H1 (cell line): ENCODE results near the gene POGK. TPM values are rescaled to one million over a fixed set of nuclear protein-coding genes. Genes with fewer than 3 reads are reported as not detected.

Source experiments
- CTCF ChIA-PET: fragments of 300-600 bp; sonication (Branson Sonifier 250); formaldehyde crosslinking; loops from one replicate; lab custom pipeline; 2021; ENCODE audit not compliant: partially characterized antibody; lab: Charles Lee
- POLR2A ChIA-PET: fragments of 300-600 bp; sonication (Branson Sonifier 250); formaldehyde crosslinking; loops from one replicate; lab custom pipeline; 2021; ENCODE audit warnings: inconsistent platforms; ENCODE audit not compliant: partially characterized antibody; lab: Charles Lee
- DNase-seq, 2 experiments: peaks; one replicate each; pipeline versions ENCODE4 v3.0.0 to v3.0.0-alpha.2; 2010 to 2022; ENCODE audit warnings: low spot score in 2 of 2, low read depth in 1 of 2, mixed read lengths in 1 of 2
- FAIRE-seq: peaks from 2 replicates; lab custom pipeline; 2011; peaks lifted over from hg19 to GRCh38; lab: Jason Lieb, UNC
- H2AFZ ChIP-seq: 2 replicates; pipeline ENCODE4 v1.8.1; 2012; ENCODE audit warnings: low read length, inconsistent platforms
- H2AK5ac ChIP-seq: 2 replicates; pipeline ENCODE4 v1.6.1; 2013; ENCODE audit warnings: low read depth, low read length
- H2BK120ac ChIP-seq: replicated peaks from 2 replicates; pipeline ENCODE3; 2013; ENCODE audit warnings: low read depth, low read length, inconsistent platforms
- H2BK12ac ChIP-seq: 2 replicates; pipeline ENCODE4 v1.6.1; 2013; ENCODE audit warnings: low read depth, low read length
- H2BK15ac ChIP-seq: 2 replicates; pipeline ENCODE4 v1.6.1; 2013; ENCODE audit warnings: low read length
- H2BK20ac ChIP-seq: 2 replicates; pipeline ENCODE4 v1.6.1; 2013; ENCODE audit warnings: low read length
- H2BK5ac ChIP-seq: 2 replicates; pipeline ENCODE4 v1.6.1; 2013; ENCODE audit warnings: low read depth, low read length
- H3K14ac ChIP-seq: 2 replicates; pipeline ENCODE4 v1.6.1; 2013; ENCODE audit warnings: inconsistent platforms; ENCODE audit not compliant: insufficient read length
- H3K18ac ChIP-seq: 2 replicates; pipeline ENCODE4 v1.6.1; 2013; ENCODE audit warnings: low read length; ENCODE audit errors: extremely low read depth
- H3K23ac ChIP-seq: 2 replicates; pipeline ENCODE4 v1.6.1; 2013; ENCODE audit warnings: inconsistent platforms; ENCODE audit not compliant: insufficient read length
- H3K23me2 ChIP-seq: 2 replicates; pipeline ENCODE4 v1.6.1; 2013; ENCODE audit warnings: low read depth, low read length
- H3K27ac ChIP-seq: 2 replicates; pipeline ENCODE4 v1.6.1; 2011; ENCODE audit warnings: low read depth, low read length, inconsistent platforms
- H3K27me3 ChIP-seq, 4 experiments: replicated peaks in 1 of 4; 1 replicate in 1 of 4; 2 replicates in 3 of 4; pipeline versions ENCODE4 v1.6.1 to v1.8.1; 2011 to 2013; ENCODE audit warnings: low read length in 3 of 4, mild to moderate bottlenecking in 3 of 4, inconsistent platforms in 2 of 4, mixed read lengths in 2 of 4, moderate library complexity in 1 of 4; ENCODE audit not compliant: control insufficient read depth in 3 of 4, insufficient read depth in 3 of 4; ENCODE audit errors: extremely low read depth in 1 of 4
- H3K36me3 ChIP-seq, 4 experiments: 2 replicates each; pipeline versions ENCODE4 v1.6.1 to v1.8.1; 2011 to 2013; ENCODE audit warnings: mild to moderate bottlenecking in 4 of 4, low read length in 3 of 4, moderate library complexity in 2 of 4, control low read depth in 1 of 4, inconsistent platforms in 1 of 4; ENCODE audit not compliant: insufficient read depth in 4 of 4, control insufficient read depth in 2 of 4
- H3K4ac ChIP-seq: replicated peaks from 2 replicates; pipeline ENCODE3; 2013; ENCODE audit warnings: low read length, low read depth, mixed read lengths, inconsistent platforms; ENCODE audit not compliant: insufficient read length
- H3K4me1 ChIP-seq, 4 experiments: replicated peaks in 1 of 4; 1 replicate in 1 of 4; 2 replicates in 3 of 4; pipeline versions ENCODE4 v1.6.1 to v1.8.1; 2011 to 2013; ENCODE audit warnings: low read length in 3 of 4, inconsistent platforms in 2 of 4, mixed read lengths in 1 of 4; ENCODE audit not compliant: insufficient read depth in 4 of 4, control insufficient read depth in 3 of 4
- H3K4me2 ChIP-seq, 2 experiments: 2 replicates each; pipeline versions ENCODE4 v1.6.1 to v1.8.1; 2011 to 2013; ENCODE audit warnings: low read depth in 2 of 2, low read length in 2 of 2, control low read depth in 1 of 2, inconsistent platforms in 1 of 2, mild to moderate bottlenecking in 1 of 2; ENCODE audit not compliant: insufficient read depth in 1 of 2
- H3K4me3 ChIP-seq, 4 experiments: fragments of 200-600, 300-600 bp in 1 of 4; sonication (generic), shearing (Covaris generic), sonication (Bioruptor Twin) in 1 of 4; 2 replicates each; pipeline versions ENCODE4 v1.5.1 to v1.8.1; 2011 to 2016; ENCODE audit warnings: low read length in 4 of 4, low read depth in 3 of 4, control low read depth in 2 of 4, inconsistent platforms in 2 of 4, mild to moderate bottlenecking in 2 of 4, mixed read lengths in 1 of 4, moderate library complexity in 1 of 4; ENCODE audit not compliant: insufficient read depth in 2 of 4; ENCODE audit errors: extremely low read depth in 1 of 4
- H3K56ac ChIP-seq: replicated peaks from 2 replicates; pipeline ENCODE3; 2013; ENCODE audit warnings: low read depth, mild to moderate bottlenecking, mixed read lengths, low read length, inconsistent platforms; ENCODE audit not compliant: insufficient read length
- H3K79me1 ChIP-seq: 2 replicates; pipeline ENCODE4 v1.6.1; 2013; ENCODE audit warnings: low read depth, low read length, control low read depth
- H3K79me2 ChIP-seq, 2 experiments: 2 replicates each; pipeline versions ENCODE4 v1.6.1 to v1.8.1; 2012 to 2013; ENCODE audit warnings: low read length in 2 of 2, mild to moderate bottlenecking in 2 of 2, inconsistent platforms in 1 of 2; ENCODE audit not compliant: insufficient read depth in 2 of 2, control insufficient read depth in 1 of 2
- H3K9ac ChIP-seq, 4 experiments: replicated peaks in 1 of 4; 1 replicate in 1 of 4; 2 replicates in 3 of 4; pipeline versions ENCODE4 v1.6.1 to v1.8.1; 2011 to 2013; ENCODE audit warnings: low read depth in 3 of 4, low read length in 3 of 4, control low read depth in 2 of 4, mild to moderate bottlenecking in 2 of 4, moderate library complexity in 2 of 4, inconsistent platforms in 1 of 4; ENCODE audit errors: extremely low read depth in 1 of 4
- H3K9me3 ChIP-seq, 2 experiments: 2 replicates each; pipeline versions ENCODE4 v1.6.1 to v1.8.1; 2012 to 2013; ENCODE audit warnings: mild to moderate bottlenecking in 2 of 2, moderate library complexity in 2 of 2, control low read depth in 1 of 2, inconsistent platforms in 1 of 2, low read depth in 1 of 2, low read length in 1 of 2, mixed read lengths in 1 of 2; ENCODE audit not compliant: insufficient read depth in 2 of 2
- H4K20me1 ChIP-seq, 2 experiments: replicated peaks in 1 of 2; 2 replicates each; pipeline versions ENCODE3 to v1.8.1; 2011 to 2013; ENCODE audit warnings: inconsistent platforms in 2 of 2, low read length in 2 of 2, mild to moderate bottlenecking in 1 of 2; ENCODE audit not compliant: insufficient read depth in 2 of 2, control insufficient read depth in 1 of 2
- H4K5ac ChIP-seq: 2 replicates; pipeline ENCODE4 v1.6.1; 2013; ENCODE audit warnings: low read length, low read depth, mixed read lengths, inconsistent platforms; ENCODE audit not compliant: insufficient read length
- H4K8ac ChIP-seq: 2 replicates; pipeline ENCODE4 v1.8.0; 2013; ENCODE audit warnings: mild to moderate bottlenecking, moderate library complexity, low read length, inconsistent platforms; ENCODE audit not compliant: insufficient read depth; ENCODE audit errors: extremely low read depth
- H4K91ac ChIP-seq: replicated peaks from 2 replicates; pipeline ENCODE3; 2013; ENCODE audit warnings: low read length, mixed read lengths, inconsistent platforms; ENCODE audit not compliant: insufficient read length
- CBX5 ChIP-seq: fragments of 300-800, 300-1000 bp; sonication (generic); IDR thresholded peaks from 2 replicates; pipeline ENCODE4 v1.7.1; 2016; ENCODE audit warnings: antibody characterized with exemption, low read length, low read depth
- CREB1 ChIP-seq: IDR thresholded peaks from 2 replicates; pipeline ENCODE4 v1.6.1; 2012; ENCODE audit warnings: inconsistent platforms
- CTBP2 ChIP-seq: IDR thresholded peaks from 2 replicates; pipeline ENCODE4 v1.7.0; 2011; ENCODE audit warnings: borderline replicate concordance, mild to moderate bottlenecking, moderate library complexity, mixed read lengths, low read length; ENCODE audit not compliant: insufficient read depth, insufficient read length
- CTCF ChIP-seq, 3 experiments: IDR thresholded peaks; 1 replicate in 2 of 3; 2 replicates in 1 of 3; pipeline versions ENCODE4 v1.5.1 to v1.6.1; 2011; ENCODE audit warnings: low read length in 3 of 3, mild to moderate bottlenecking in 3 of 3, inconsistent platforms in 2 of 3, low read depth in 1 of 3, moderate library complexity in 1 of 3; ENCODE audit not compliant: insufficient read depth in 1 of 3; ENCODE audit errors: control extremely low read depth in 1 of 3
- EGR1 ChIP-seq: IDR thresholded peaks from 2 replicates; pipeline ENCODE4 v1.6.1; 2011; ENCODE audit warnings: low read depth, low read length, borderline replicate concordance
- HDAC6 ChIP-seq: IDR thresholded peaks from one replicate; pipeline ENCODE4 v1.7.1; 2012; ENCODE audit warnings: low read depth, mild to moderate bottlenecking, inconsistent platforms, low read length, moderate library complexity
- KDM4A ChIP-seq: IDR thresholded peaks from one replicate; pipeline ENCODE4 v1.7.1; 2012; ENCODE audit warnings: low read depth, mild to moderate bottlenecking, moderate library complexity, low read length, inconsistent platforms; ENCODE audit not compliant: severe bottlenecking
- POLR2AphosphoS5 ChIP-seq: IDR thresholded peaks from 2 replicates; pipeline ENCODE4 v1.6.1; 2011; ENCODE audit warnings: low read depth, low read length
- RBBP5 ChIP-seq: IDR thresholded peaks from 2 replicates; pipeline ENCODE4 v1.7.1; 2012; ENCODE audit warnings: low read depth, mild to moderate bottlenecking, inconsistent platforms, low read length, moderate library complexity, borderline replicate concordance
- SP4 ChIP-seq: IDR thresholded peaks from 2 replicates; pipeline ENCODE4 v1.6.1; 2012; ENCODE audit warnings: low read length, inconsistent platforms
- SUZ12 ChIP-seq: fragments of 200-600 bp; sonication (generic); IDR thresholded peaks from 2 replicates; pipeline ENCODE4 v1.6.1; 2012; ENCODE audit warnings: mild to moderate bottlenecking, inconsistent platforms, low read length, moderate library complexity, mixed read lengths
- TEAD4 ChIP-seq: IDR thresholded peaks from 2 replicates; pipeline ENCODE4 v1.6.1; 2012; ENCODE audit warnings: low read depth, low read length, inconsistent platforms, mixed read lengths
- WGBS, 2 experiments: shearing (Covaris generic) in 1 of 2; methylation state at CpG; one replicate each; pipeline versions ENCODE4 v1.1.6 to v1.1.7; 2013 to 2015; ENCODE audit warnings: low lambda C conversion rate in 2 of 2, mixed read lengths in 2 of 2, inconsistent platforms in 1 of 2, low coverage in 1 of 2, missing lambda C conversion rate in 1 of 2; ENCODE audit not compliant: insufficient replicate concordance in 2 of 2, insufficient coverage in 1 of 2, insufficient read length in 1 of 2; ENCODE audit errors: extremely low coverage in 1 of 2, missing lambda C conversion rate in 1 of 2; 5-methylcytosine and 5-hydroxymethylcytosine counted together
- polyA plus RNA-seq, 7 experiments: library from polyadenylated mRNA; depleted of rRNA in 3 of 7; stranded (reverse) in 5 of 7; unstranded in 2 of 7; fragments of >200 nt in 5 of 7; fragments of 200-250 nt in 2 of 7; gene quantifications; 1 replicate in 5 of 7; 2 replicates in 1 of 7; 4 replicates in 1 of 7; pipeline versions ENCODE4 v1.2.1 to v1.2.3, GENCODE V29; 2011 to 2013; ENCODE audit warnings: missing spikeins in 2 of 7, mixed read lengths in 2 of 7
- total RNA-seq: library from RNA; stranded (reverse); fragmentation: NEBNext Ultra II Directional; extraction: Animal tissue kit (Norgen Biotek cat#: 25700); gene quantifications from 2 replicates; pipeline ENCODE4 v1.2.1, GENCODE V29; 2021

POGK gene
- total and polyA plus RNA-seq, 2 of the 8 experiments (the other 6 are each of a cell fraction or from before 2014, with no cell fraction given) = 16.9 to 40.3 TPM

GRCh38 chr1:166857995-166858394 is 18.7 kb downstream of the POGK start:
- no peak overlapping the region for H3K23ac ChIP-seq
- no peak overlapping the region for H3K4me2 ChIP-seq
- FAIRE-seq (no peak), DNase-seq (no peak)
- H2BK5ac ChIP-seq = no peak overlapping the region
- no peaks in the 10 kb centered on the region for H3K79me2 ChIP-seq
- H3K27me3 ChIP-seq = no peaks in the 10 kb centered on the region
- H3K9ac ChIP-seq = no peak overlapping the region
- no peak overlapping the region for H2BK20ac ChIP-seq
- no peaks in the 10 kb centered on the region for H3K9me3 ChIP-seq
- H2BK15ac ChIP-seq = no peak overlapping the region
- H3K4ac ChIP-seq = no peak overlapping the region
- H4K20me1 ChIP-seq = peaks cover 2 to 5% of the 10 kb centered on the region in 2 experiments
- H3K23me2 ChIP-seq = no peaks in the 10 kb centered on the region
- POLR2A ChIA-PET = interaction anchor here (1.7 to 10.4 kb wide), 2 partner anchors 11 to 14 kb away, joined by 7 to 147 read pairs; partner anchors contain the start of gene POGK
- no peak overlapping the region for H3K27ac ChIP-seq
- no peak overlapping the region for H3K18ac ChIP-seq
- no peak overlapping the region for H2AK5ac ChIP-seq
- peaks cover 4% of the 10 kb centered on the region; the same call in 1 of the 2 replicates for H3K79me1 ChIP-seq
- H3K4me1 ChIP-seq = peaks cover 3 to 15% (median 10%) of the 10 kb centered on the region in 4 experiments
- H3K14ac ChIP-seq = no peak overlapping the region
- H2AFZ ChIP-seq = no peak overlapping the region
- no peak overlapping the region for H4K91ac ChIP-seq
- H4K5ac ChIP-seq = no peak overlapping the region
- no peak overlapping the region for H4K8ac ChIP-seq
- no peak overlapping the region for H2BK120ac ChIP-seq
- H3K36me3 ChIP-seq = peaks cover 0 to 89% (median 24%) of the 10 kb centered on the region in 4 experiments; a peak in 7 of 8 replicates
- H3K4me3 ChIP-seq = no peak overlapping the region
- WGBS, 2 experiments = 94% methylated on average over 3 of the region's 3 CpGs; no CpG with 5 or more reads in 1 of the 2 experiments
- H3K56ac ChIP-seq = no peak overlapping the region
- CTCF ChIA-PET = interaction anchor here (0.9 to 1.2 kb wide), 4 partner anchors 9 to 199 kb away, joined by 3 to 4 read pairs (median 3); no protein-coding TSS in a partner anchor
- no peak overlapping the region for H2BK12ac ChIP-seq
- no peak for TF ChIP-seq SP4
- no peak for TF ChIP-seq HDAC6
- TF ChIP-seq POLR2AphosphoS5 = no peak
- no peak for TF ChIP-seq KDM4A
- TF ChIP-seq TEAD4 = no peak
- TF ChIP-seq CBX5 = no peak
- TF ChIP-seq CREB1 = no peak
- TF ChIP-seq CTBP2 = no peak
- no peak for TF ChIP-seq SUZ12
- TF ChIP-seq CTCF (IDR thresholded peaks at IDR 0.05; ENCODE audit: control extremely low read depth in 1 of 3, insufficient read depth in 1 of 3, low read depth in 1 of 3, low read length in 3 of 3) = no peak
- no peak for TF ChIP-seq RBBP5
- no peak for TF ChIP-seq EGR1
